ENCODE measurements around the gene XPNPEP2. TPM values are rescaled to one million over a fixed set of nuclear protein-coding genes. Genes with fewer than 3 reads are reported as not detected.

The XPNPEP2 gene
- total RNA-seq, 1 experiment from 2014 or later: not detected

DNA sequence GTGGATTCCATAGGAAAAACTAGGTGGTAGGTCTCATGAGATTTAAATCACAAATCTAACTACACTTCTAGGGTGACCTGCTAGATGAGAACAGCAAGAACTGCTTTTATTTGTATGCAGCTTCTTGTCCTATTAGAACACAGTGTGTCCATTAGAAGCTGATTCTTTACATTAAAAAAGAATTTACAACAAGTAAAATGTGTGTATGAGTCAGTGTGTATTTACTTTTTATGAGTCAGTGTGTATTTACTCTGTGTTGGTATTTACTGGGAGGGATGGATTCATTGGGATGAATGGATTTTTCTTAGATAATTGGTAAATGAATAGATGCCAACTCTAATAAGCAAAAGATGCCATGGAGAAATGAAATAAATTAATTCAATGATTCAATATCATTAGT is 40.6 kb upstream of the XPNPEP2 start:
- DNase-seq (peak; percentile 73), ATAC-seq (peak; percentile 90)
- peak overlapping the region; percentile 82 for H3K27ac ChIP-seq (ENCODE audit: low read length)
- BruUV-seq (replicated peaks): no TSS peak
- no peaks in the 10 kb centered on the region for H4K20me1 ChIP-seq (ENCODE audit: low read length)
- 0 out of 2 replicates have a peak overlapping the region, but pooled peaks have one; percentile 25 for H3K4me3 ChIP-seq (ENCODE audit: low read length)
- peaks cover 22% of the 10 kb centered on the region for H3K4me1 ChIP-seq (ENCODE audit: insufficient read depth, low read length)
- TF ChIP-seq, protein P1, sequence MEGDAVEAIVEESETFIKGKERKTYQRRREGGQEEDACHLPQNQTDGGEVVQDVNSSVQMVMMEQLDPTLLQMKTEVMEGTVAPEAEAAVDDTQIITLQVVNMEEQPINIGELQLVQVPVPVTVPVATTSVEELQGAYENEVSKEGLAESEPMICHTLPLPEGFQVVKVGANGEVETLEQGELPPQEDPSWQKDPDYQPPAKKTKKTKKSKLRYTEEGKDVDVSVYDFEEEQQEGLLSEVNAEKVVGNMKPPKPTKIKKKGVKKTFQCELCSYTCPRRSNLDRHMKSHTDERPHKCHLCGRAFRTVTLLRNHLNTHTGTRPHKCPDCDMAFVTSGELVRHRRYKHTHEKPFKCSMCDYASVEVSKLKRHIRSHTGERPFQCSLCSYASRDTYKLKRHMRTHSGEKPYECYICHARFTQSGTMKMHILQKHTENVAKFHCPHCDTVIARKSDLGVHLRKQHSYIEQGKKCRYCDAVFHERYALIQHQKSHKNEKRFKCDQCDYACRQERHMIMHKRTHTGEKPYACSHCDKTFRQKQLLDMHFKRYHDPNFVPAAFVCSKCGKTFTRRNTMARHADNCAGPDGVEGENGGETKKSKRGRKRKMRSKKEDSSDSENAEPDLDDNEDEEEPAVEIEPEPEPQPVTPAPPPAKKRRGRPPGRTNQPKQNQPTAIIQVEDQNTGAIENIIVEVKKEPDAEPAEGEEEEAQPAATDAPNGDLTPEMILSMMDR (conservative IDR thresholded peaks at IDR 0.05; ENCODE audit: low read depth, low read length): no peak
- no peak overlapping the region for H2AFZ ChIP-seq (ENCODE audit: low read length)
- no peaks in the 10 kb centered on the region for H3K79me2 ChIP-seq (ENCODE audit: low read length)
- no peaks in the 10 kb centered on the region for H3K9me3 ChIP-seq (ENCODE audit: low read length)
- no peaks in the 10 kb centered on the region for H3K36me3 ChIP-seq (ENCODE audit: low read depth, low read length)
- H3K27me3 ChIP-seq (ENCODE audit: low read length): no peaks in the 10 kb centered on the region
- ChIA-PET POLR2A (ENCODE audit: unreplicated experiment) (no interaction called here), CTCF (no interaction called here)
- no peaks in the 10 kb centered on the region for H3K9me2 ChIP-seq (replicated peaks; ENCODE audit: low read length)
- H3F3A ChIP-seq (ENCODE audit: low read length, unreplicated experiment): no peaks in the 10 kb centered on the region
- H3K9ac ChIP-seq (ENCODE audit: low read length): no peak overlapping the region
- intact Hi-C loops (cut with micrococcal nuclease): loop anchor here (5.0 kb wide), 1 partner anchor 41 kb away; no protein-coding TSS in a partner anchor
- H3K4me2 ChIP-seq (ENCODE audit: low read length): peak overlapping the region; percentile 74

DNA sequence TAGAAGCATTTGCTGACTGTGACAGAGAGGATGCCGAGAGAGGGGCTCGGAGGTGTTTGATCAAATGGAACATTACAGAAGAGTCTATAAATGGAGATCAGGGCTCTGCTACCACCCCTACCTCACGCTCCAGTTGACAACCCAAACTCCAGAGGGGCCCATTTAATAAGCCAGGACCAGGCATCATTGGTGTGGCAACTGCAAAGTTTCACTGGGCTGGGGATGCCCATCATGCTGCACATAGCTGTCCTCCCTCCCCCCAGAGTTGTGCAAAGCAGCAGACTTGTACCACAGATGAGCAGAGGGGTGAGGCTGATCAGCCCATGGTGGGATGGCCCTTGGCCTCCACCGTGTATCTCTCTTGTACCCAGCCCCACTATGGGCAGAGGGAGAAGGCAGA is 38.2 kb upstream of the XPNPEP2 start:
- BruUV-seq (replicated peaks): no TSS peak
- Histone ChIP-seq H3K9me2 (replicated peaks; ENCODE audit: low read length) (no peaks in the 10 kb centered on the region), H3K4me1 (ENCODE audit: insufficient read depth, low read length) (peaks cover 22% of the 10 kb centered on the region), H3F3A (ENCODE audit: low read length, unreplicated experiment) (no peaks in the 10 kb centered on the region), H3K9ac (ENCODE audit: low read length) (no peak overlapping the region), H4K20me1 (ENCODE audit: low read length) (no peaks in the 10 kb centered on the region), H3K27ac (ENCODE audit: low read length) (no peak overlapping the region), H3K36me3 (ENCODE audit: low read depth, low read length) (no peaks in the 10 kb centered on the region), H3K27me3 (ENCODE audit: low read length) (no peaks in the 10 kb centered on the region), H3K4me2 (ENCODE audit: low read length) (no peak overlapping the region), H3K79me2 (ENCODE audit: low read length) (no peaks in the 10 kb centered on the region), H2AFZ (ENCODE audit: low read length) (no peak overlapping the region), H3K4me3 (ENCODE audit: low read length) (no peak overlapping the region), H3K9me3 (ENCODE audit: low read length) (no peaks in the 10 kb centered on the region)
- CTCF ChIA-PET: no interaction called here
- ATAC-seq: no peak
- DNase-seq: no peak
- TF ChIP-seq EZH2 (IDR thresholded peaks at IDR 0.05; ENCODE audit: low read length, unreplicated experiment) (no peak), EZH2phosphoT487 (IDR thresholded peaks at IDR 0.05; ENCODE audit: borderline replicate concordance, low read length) (no peak)
- TF ChIP-seq, protein P1 (conservative IDR thresholded peaks at IDR 0.05; ENCODE audit: low read depth, low read length): no peak
- intact Hi-C loops (cut with micrococcal nuclease): no loop called here
- POLR2A ChIA-PET (ENCODE audit: unreplicated experiment): no interaction called here

DNA sequence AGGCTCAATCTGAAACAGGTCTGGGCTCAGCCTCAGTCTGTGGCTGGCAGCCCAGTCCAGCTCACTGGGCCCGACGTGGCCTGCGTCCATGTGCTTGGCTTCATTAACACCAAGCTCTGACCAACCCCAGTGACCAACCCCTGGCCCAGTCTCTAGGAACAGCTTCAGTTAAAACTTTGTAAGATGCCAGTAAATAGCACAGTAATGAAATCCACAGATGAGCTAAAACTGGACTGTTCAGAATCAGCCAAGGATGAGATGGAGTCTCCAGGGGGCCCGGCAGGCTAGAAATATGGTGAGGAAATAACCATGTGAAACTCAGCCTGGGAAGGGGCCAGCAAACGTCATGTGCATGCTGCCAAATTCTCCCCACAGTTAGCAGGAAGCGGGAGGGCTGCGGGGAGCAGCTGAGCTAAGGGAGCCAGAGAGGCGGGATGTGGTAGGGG is 37.1 kb upstream of the XPNPEP2 start:
- POLR2A ChIA-PET (ENCODE audit: unreplicated experiment): no interaction called here
- CTCF ChIA-PET: no interaction called here
- ATAC-seq (no peak), DNase-seq (no peak)
- Histone ChIP-seq H3K4me2 (ENCODE audit: low read length) (no peak overlapping the region), H3K4me1 (ENCODE audit: insufficient read depth, low read length) (peaks cover 22% of the 10 kb centered on the region), H3K27me3 (ENCODE audit: low read length) (no peaks in the 10 kb centered on the region), H3K9me2 (replicated peaks; ENCODE audit: low read length) (no peaks in the 10 kb centered on the region), H3F3A (ENCODE audit: low read length, unreplicated experiment) (no peaks in the 10 kb centered on the region), H3K9me3 (ENCODE audit: low read length) (no peaks in the 10 kb centered on the region), H3K4me3 (ENCODE audit: low read length) (no peak overlapping the region), H3K9ac (ENCODE audit: low read length) (no peak overlapping the region), H4K20me1 (ENCODE audit: low read length) (no peaks in the 10 kb centered on the region), H2AFZ (ENCODE audit: low read length) (no peak overlapping the region), H3K36me3 (ENCODE audit: low read depth, low read length) (no peaks in the 10 kb centered on the region), H3K27ac (ENCODE audit: low read length) (no peak overlapping the region), H3K79me2 (ENCODE audit: low read length) (no peaks in the 10 kb centered on the region)
- TF ChIP-seq EZH2phosphoT487 (IDR thresholded peaks at IDR 0.05; ENCODE audit: borderline replicate concordance, low read length) (no peak), EZH2 (IDR thresholded peaks at IDR 0.05; ENCODE audit: low read length, unreplicated experiment) (no peak)
- TF ChIP-seq, protein P1 (conservative IDR thresholded peaks at IDR 0.05; ENCODE audit: low read depth, low read length): no peak
- BruUV-seq (replicated peaks): no TSS peak
- intact Hi-C loops (cut with micrococcal nuclease): no loop called here
